ENCODE results near the gene TIMD4. TPM values are rescaled to one million over a fixed set of nuclear protein-coding genes. Genes with fewer than 3 reads are reported as not detected.

The TIMD4 gene
- total and polyA plus RNA-seq, 2 donors (not counting 1 experiment from before 2014, with no cell fraction given) = not detected

DNA sequence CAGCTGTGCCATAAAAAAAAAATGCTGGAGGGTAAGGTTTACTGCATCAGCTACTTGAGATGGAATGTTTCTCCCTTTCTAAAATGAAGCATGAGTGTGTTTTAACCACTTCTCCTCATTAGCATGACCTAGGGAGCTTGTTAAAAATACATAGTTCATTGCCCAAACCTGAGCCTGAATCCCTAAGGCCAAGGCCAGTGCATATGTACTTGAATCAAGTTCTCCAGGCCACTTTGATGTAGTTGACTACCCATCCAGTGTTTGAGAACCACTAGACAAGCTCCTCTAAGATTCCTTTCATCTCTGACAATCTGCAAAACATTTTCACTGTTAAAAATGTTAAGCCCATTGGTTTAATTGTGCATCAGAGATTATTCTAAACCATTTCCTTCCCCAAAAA, 6.7 kb downstream of the TIMD4 start:
- no peak overlapping the region for H2AFZ ChIP-seq (ENCODE audit: low read length)
- no peak overlapping the region for H3K4me3 ChIP-seq (replicated peaks in 1 of 4; ENCODE audit: control extremely low read depth in 1 of 4, insufficient read depth in 1 of 4, low read depth in 3 of 4, low read length in 4 of 4)
- H3K79me2 ChIP-seq (ENCODE audit: control insufficient read depth, insufficient read depth, low read length) = no peaks in the 10 kb centered on the region
- DNase-seq (ENCODE audit: low read depth in 2 of 2) = no peak
- no peaks in the 10 kb centered on the region for H4K20me1 ChIP-seq (ENCODE audit: control insufficient read depth, extremely low read depth, insufficient read depth, low read length)
- no peak overlapping the region for H3K9ac ChIP-seq (ENCODE audit: insufficient read depth, low read length)
- TF ChIP-seq EZH2 (IDR thresholded peaks at IDR 0.05; ENCODE audit: low read length, missing control alignments) = no peak
- TF ChIP-seq, protein P1, sequence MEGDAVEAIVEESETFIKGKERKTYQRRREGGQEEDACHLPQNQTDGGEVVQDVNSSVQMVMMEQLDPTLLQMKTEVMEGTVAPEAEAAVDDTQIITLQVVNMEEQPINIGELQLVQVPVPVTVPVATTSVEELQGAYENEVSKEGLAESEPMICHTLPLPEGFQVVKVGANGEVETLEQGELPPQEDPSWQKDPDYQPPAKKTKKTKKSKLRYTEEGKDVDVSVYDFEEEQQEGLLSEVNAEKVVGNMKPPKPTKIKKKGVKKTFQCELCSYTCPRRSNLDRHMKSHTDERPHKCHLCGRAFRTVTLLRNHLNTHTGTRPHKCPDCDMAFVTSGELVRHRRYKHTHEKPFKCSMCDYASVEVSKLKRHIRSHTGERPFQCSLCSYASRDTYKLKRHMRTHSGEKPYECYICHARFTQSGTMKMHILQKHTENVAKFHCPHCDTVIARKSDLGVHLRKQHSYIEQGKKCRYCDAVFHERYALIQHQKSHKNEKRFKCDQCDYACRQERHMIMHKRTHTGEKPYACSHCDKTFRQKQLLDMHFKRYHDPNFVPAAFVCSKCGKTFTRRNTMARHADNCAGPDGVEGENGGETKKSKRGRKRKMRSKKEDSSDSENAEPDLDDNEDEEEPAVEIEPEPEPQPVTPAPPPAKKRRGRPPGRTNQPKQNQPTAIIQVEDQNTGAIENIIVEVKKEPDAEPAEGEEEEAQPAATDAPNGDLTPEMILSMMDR (conservative IDR thresholded peaks at IDR 0.05 in 1 of 2, IDR thresholded peaks at IDR 0.05 in 1 of 2; ENCODE audit: low read depth in 1 of 2, low read length in 2 of 2) = no peak
- H3K4me1 ChIP-seq (ENCODE audit: control insufficient read depth, extremely low read depth, insufficient read depth, low read length) = no peaks in the 10 kb centered on the region
- H3K36me3 ChIP-seq (ENCODE audit: control insufficient read depth, insufficient read depth, low read length) = no peaks in the 10 kb centered on the region
- no peaks in the 10 kb centered on the region for H3K27me3 ChIP-seq (ENCODE audit: control insufficient read depth, insufficient read depth, low read length)
- no peak overlapping the region for H3K27ac ChIP-seq (ENCODE audit: insufficient read depth, low read length)
- no peaks in the 10 kb centered on the region for H3K9me3 ChIP-seq (ENCODE audit: control insufficient read depth, insufficient read depth, low read depth, low read length)
- H3K4me2 ChIP-seq (ENCODE audit: extremely low read depth, insufficient read depth, low read length) = no peak overlapping the region

DNA sequence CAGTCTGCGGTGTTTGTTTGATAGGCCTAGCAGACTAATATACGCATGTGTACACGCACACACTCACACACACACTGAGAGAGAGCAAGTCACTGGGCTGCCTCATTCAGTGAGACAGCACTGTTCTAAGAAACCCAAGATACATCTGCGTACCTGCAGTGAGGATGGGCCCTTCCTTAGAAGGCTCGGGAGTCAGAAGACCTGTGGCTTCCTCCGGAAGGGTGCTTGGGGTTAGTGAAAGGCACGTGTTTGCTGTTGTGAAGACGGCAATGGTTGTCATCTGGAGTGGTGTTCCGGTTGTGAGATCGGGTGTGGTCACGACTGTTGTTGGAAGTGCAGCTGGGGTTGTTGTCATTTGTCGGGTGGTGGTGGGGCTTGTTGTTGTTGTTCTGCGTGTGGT, 11.7 kb downstream of the TIMD4 start:
- Histone ChIP-seq H3K4me1 (ENCODE audit: control insufficient read depth, extremely low read depth, insufficient read depth, low read length) (no peaks in the 10 kb centered on the region), H3K27me3 (ENCODE audit: control insufficient read depth, insufficient read depth, low read length) (no peaks in the 10 kb centered on the region), H3K9me3 (ENCODE audit: control insufficient read depth, insufficient read depth, low read depth, low read length) (no peaks in the 10 kb centered on the region), H3K4me2 (ENCODE audit: extremely low read depth, insufficient read depth, low read length) (no peak overlapping the region), H3K79me2 (ENCODE audit: control insufficient read depth, insufficient read depth, low read length) (no peaks in the 10 kb centered on the region), H3K9ac (ENCODE audit: insufficient read depth, low read length) (no peak overlapping the region), H3K27ac (ENCODE audit: insufficient read depth, low read length) (no peak overlapping the region), H2AFZ (ENCODE audit: low read length) (no peak overlapping the region), H3K4me3 (replicated peaks in 1 of 4; ENCODE audit: control extremely low read depth in 1 of 4, insufficient read depth in 1 of 4, low read depth in 3 of 4, low read length in 4 of 4) (no peak overlapping the region), H3K36me3 (ENCODE audit: control insufficient read depth, insufficient read depth, low read length) (no peaks in the 10 kb centered on the region), H4K20me1 (ENCODE audit: control insufficient read depth, extremely low read depth, insufficient read depth, low read length) (no peaks in the 10 kb centered on the region)
- no peak for DNase-seq (ENCODE audit: low read depth in 2 of 2)
- TF ChIP-seq, protein P1 (conservative IDR thresholded peaks at IDR 0.05 in 1 of 2, IDR thresholded peaks at IDR 0.05 in 1 of 2; ENCODE audit: low read depth in 1 of 2, low read length in 2 of 2) = no peak
- no peak for TF ChIP-seq EZH2 (IDR thresholded peaks at IDR 0.05; ENCODE audit: low read length, missing control alignments)

DNA sequence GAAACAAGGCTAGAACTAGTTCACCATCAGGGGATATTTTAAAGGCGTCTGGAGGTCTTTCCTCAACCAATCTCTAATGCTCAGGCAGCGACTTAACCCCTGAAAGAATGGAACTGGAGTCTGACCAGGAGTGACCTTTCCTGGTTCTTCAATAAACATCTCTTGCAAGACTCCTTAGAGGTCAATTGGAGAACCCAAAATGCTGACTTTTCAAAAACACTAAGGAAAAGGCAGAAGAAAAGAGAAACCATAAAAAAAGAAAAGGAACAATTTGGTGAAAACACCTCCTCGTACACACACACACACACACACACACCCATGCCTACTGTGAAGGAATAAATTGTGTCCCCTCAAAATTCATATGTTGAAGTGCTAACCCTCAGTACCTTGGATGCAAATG, 12.3 kb downstream of the TIMD4 start:
- Histone ChIP-seq H3K79me2 (ENCODE audit: control insufficient read depth, insufficient read depth, low read length) (no peaks in the 10 kb centered on the region), H3K4me2 (ENCODE audit: extremely low read depth, insufficient read depth, low read length) (no peak overlapping the region), H4K20me1 (ENCODE audit: control insufficient read depth, extremely low read depth, insufficient read depth, low read length) (no peaks in the 10 kb centered on the region), H3K9ac (ENCODE audit: insufficient read depth, low read length) (no peak overlapping the region), H2AFZ (ENCODE audit: low read length) (no peak overlapping the region), H3K27me3 (ENCODE audit: control insufficient read depth, insufficient read depth, low read length) (no peaks in the 10 kb centered on the region), H3K27ac (ENCODE audit: insufficient read depth, low read length) (no peak overlapping the region), H3K4me1 (ENCODE audit: control insufficient read depth, extremely low read depth, insufficient read depth, low read length) (no peaks in the 10 kb centered on the region), H3K9me3 (ENCODE audit: control insufficient read depth, insufficient read depth, low read depth, low read length) (no peaks in the 10 kb centered on the region), H3K4me3 (replicated peaks in 1 of 4; ENCODE audit: control extremely low read depth in 1 of 4, insufficient read depth in 1 of 4, low read depth in 3 of 4, low read length in 4 of 4) (no peak overlapping the region), H3K36me3 (ENCODE audit: control insufficient read depth, insufficient read depth, low read length) (no peaks in the 10 kb centered on the region)
- DNase-seq (ENCODE audit: low read depth in 2 of 2) = no peak
- TF ChIP-seq, protein P1 (conservative IDR thresholded peaks at IDR 0.05 in 1 of 2, IDR thresholded peaks at IDR 0.05 in 1 of 2; ENCODE audit: low read depth in 1 of 2, low read length in 2 of 2) = no peak
- TF ChIP-seq EZH2 (IDR thresholded peaks at IDR 0.05; ENCODE audit: low read length, missing control alignments) = no peak

Measured in fibroblast of lung (primary cell).